Left forelimb (tissue), 1 donor: ENCODE data around the gene FAM117A.

ENCODE experiments used
- DNase-seq: peaks from one replicate; pipeline ENCODE4 v3.0.0-alpha.2; 2018; ENCODE audit warnings: low spot score

The FAM117A gene, protein sequence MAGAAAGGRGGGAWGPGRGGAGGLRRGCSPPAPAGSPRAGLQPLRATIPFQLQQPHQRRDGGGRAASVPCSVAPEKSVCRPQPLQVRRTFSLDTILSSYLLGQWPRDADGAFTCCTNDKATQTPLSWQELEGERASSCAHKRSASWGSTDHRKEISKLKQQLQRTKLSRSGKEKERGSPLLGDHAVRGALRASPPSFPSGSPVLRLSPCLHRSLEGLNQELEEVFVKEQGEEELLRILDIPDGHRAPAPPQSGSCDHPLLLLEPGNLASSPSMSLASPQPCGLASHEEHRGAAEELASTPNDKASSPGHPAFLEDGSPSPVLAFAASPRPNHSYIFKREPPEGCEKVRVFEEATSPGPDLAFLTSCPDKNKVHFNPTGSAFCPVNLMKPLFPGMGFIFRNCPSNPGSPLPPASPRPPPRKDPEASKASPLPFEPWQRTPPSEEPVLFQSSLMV

DNA sequence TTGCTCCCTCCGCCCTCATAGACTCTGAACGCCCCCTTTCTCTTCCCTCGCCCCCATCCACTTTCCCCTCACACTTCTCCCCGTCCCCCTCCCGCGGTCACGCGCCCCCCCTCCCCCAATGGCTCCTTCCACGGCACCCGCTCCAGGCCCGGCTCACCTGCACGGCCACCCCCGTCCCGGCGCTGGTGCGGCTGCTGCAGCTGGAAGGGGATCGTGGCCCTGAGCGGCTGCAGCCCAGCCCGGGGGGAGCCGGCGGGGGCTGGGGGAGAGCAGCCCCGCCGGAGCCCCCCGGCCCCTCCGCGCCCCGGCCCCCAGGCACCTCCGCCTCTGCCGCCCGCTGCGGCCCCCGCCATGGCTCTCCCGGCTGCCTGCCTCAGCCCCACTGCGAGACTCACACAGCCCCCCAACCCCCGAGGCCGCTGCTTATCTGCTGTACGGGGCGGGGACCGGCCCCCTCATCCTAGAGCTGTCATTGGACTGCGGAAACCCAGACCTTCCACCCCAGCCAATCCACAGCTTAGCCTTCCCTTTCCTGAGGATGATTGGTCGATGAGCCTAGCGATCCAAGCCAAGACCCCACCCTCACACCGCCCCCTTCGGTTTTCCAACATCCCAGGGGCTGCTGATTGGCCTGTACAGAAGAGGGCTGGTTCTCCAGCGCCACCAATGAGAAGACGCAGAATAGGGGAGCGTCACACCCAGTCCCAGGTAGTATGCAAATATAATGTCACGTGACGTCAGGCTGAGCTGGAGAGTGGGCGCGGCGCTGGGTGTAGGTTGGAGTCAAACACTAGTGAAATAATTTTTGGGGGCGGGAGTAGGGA lies at the start of gene FAM117A:
TSS of gene FAM117A (minus strand) at position 397 of the 824 bp plus-strand sequence. CDS start at position 353, 44 bp downstream.
- peak; percentile 96 for DNase-seq

DNA sequence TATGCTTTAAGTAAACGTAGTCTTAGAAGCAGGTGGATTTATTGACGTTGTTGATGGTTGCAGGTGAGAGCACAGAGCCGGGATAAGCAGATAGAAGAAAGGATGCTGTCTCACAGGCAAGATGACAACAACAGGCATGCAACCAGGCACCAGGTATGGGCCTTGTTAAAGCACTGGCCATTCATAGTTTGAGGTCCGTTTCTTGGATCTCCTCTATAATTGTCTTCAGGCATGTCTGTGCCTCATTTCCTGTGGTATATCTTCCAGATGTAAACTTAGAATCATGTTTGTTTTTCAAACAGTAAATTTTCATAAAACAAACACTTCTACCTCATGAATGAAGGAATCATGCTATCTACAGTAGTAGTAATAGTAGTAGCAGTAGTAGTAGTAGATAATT lies 45.1 kb upstream of the FAM117A start:
- no peak for DNase-seq

DNA sequence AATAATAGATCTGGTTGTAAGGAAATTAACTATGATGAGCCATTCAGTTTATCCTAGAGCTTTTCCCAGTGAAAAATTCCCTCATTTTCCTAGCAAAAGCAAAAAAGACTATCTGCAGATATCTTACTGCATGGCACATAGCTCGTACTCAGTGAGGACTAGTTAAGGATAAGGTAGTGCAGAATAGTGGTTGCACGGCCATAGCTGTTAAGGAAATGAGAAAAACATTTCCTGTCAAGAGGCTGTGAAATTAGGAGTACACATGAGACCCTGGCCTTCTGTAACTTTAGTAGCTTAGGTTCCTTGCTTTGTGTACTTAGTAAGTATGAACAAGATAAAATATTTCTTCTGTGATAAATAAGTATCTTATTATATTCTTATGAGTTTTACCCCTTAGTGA lies 34.8 kb upstream of the FAM117A start:
- DNase-seq = no peak

DNA sequence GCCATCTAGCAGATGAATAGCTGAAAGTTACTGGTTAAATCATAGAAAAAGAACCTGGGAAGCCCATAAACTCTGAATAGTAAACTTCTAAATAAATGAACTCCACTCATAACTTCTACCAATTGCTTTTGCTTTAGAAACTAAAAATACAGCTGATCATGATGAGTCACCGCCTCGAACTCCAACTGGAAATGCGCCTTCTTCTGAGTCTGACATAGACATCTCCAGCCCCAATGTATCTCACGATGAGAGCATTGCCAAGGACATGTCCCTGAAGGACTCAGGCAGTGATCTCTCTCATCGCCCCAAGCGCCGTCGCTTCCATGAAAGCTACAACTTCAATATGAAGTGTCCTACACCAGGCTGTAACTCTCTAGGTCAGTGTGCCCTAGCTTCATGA lies 34.3 kb upstream of the FAM117A start:
- no peak for DNase-seq

DNA sequence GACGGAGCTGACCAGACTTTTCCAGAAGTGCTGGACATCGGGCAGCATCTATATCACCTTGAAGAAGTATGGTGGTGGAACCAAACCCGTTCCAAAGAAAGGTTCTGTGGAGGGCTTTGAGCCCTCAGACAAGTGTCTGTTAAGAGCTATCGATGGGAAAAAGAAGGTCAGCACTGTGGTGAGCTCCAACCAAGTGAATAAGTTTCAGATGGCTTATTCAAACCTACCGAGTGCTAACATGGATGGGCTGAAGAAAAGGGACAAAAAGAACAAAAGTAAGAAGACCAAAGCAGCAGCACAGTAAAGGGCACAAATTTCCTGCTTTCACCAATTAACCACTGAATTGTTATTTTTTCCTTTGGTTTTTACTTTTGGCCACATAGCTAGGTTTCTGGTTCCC lies 31.4 kb upstream of the FAM117A start:
- DNase-seq = no peak

DNA sequence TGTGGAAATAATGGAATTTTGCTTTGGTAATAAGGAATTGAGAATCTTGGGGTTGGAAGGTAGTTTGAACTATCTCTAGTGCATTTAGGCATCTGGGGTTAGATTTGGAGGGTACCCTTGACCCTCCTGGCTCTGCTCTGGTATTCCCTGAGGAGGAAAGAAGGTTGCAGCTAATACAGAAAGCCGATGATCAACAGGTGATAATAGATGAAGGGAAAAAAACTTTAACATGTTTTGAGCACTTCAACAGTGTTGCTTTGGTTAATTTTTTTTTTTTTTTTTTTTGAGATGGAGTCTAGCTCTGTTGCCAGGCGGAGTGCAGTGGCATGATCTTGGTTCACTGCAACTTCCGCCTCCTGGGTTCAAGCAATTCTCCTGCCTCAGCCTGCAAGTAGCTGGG lies 29.4 kb upstream of the FAM117A start:
- no peak for DNase-seq

DNA sequence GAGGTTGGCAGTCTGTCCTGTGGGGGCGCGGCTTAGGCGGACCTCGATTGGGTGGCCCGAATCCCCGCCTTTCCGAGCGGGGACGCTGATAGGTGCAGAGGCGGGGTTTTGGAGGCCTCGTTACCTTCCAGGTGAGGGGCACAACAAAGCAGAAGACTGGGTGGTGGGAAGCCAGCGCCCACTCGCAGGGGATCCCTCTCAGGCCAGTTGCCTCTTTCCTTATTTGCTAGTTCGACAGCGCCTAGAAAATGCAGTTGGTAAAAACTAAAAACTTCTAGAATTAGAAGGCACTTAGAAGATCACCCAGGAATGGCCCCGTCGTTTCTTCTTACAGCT lies 25.3 kb upstream of the FAM117A start:
- no peak for DNase-seq

DNA sequence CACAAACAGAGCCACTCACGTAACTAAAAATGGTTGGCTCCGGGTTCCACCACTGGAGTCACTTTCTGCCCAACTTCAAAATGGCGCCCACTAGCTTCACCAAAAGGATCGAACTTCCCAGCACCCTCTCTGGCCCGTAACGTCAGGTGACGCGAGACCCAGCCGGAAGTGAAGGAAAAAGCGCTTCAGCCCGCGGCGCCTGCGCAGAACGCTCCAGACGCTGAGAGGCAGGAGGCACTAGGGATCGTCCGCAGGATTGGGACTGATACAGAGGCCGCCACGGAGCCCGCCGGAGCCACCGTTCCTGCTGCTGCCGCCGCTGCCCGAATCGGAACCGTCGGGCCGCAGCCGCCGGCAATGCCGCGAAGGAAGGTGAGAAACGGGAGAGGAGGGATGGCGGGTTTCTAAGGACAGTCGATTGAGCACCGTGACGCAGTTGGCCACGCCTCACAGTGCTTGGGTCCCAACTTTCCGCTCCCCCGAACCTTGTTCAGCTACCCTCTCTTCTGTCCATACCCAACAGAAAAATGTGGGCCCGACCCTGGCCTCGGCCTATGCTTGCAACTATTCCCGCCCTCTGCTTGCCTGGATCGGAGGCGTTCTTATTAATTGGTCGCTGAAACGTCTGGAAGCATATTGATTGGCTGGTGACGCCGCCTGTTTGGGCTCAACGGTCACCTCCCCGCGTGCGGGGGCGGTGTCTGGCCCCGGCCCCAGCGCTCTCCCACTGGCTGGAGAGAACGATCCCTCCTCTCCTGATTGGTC lies 24.7 kb upstream of the FAM117A start, which contains the start of gene KAT7:
TSS of gene KAT7 (plus strand) at position 204 of the 765 bp plus-strand sequence. CDS start at position 358, 154 bp downstream.
- peak; percentile 99 for DNase-seq

DNA sequence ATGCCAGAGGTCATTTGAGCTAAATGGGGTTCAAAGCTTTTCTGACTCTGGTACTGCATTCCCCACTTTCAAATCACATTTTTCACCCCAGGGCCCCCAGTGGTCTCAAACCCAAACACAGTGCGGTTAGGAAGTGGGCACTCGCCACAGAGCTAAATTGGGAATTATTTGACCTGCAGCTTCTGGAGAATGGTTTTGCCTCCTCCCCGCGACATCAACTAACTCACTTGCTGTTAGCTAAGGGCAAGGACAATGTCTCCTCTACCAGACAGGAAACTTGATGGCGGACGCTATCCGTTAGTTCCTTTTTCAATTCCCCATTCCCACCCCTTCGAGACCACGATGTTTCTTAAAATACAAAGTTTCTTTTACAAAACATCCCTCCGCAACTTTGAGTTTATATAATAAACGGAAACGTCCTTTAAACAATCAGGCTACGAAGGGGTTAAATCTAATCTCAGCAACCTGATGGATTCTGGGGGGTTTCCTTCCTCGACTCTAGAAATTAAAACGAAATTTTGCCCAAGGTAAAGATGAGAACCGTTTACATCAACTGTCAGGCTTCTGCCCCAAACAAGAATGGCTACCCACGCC lies 24.1 kb upstream of the FAM117A start:
- DNase-seq = no peak

DNA sequence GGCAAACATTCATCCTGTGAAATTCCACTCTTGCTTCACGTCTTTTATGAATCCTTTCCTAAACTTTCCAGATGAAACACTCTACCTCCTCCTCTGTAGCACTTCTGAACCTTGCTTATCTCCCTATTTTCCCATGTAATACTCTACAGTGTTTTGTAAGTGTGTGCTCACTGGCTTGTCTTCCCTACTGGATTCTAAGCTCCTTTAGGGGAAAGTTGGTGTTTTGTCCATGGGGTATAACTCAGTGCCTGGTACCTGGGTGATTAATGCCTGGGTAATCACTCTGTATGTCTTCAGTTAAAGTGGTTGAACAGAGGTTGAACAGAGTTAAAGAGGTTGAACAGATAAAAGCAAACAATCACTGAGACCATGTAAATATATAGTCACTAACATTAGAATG lies 20.7 kb upstream of the FAM117A start:
- DNase-seq = no peak

DNA sequence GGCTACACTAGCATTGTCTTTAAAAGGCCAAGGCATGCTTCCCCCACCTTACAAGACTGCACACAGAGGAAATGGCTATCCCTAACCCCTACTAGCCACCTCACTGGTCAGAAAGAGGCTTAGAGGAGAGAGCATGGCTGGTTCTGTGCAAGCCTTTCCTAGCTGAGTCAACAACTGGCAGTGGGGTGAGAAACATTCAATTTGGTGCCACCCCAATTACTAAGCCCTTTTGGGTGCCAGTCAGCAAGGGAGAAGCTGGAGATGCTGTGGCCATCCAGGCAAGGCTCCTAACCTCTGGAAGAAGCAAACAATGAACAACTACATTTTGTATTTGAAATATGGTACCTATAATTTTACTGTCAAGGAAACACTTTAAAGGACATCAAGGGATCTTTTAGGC lies 19.9 kb upstream of the FAM117A start:
- DNase-seq = no peak

DNA sequence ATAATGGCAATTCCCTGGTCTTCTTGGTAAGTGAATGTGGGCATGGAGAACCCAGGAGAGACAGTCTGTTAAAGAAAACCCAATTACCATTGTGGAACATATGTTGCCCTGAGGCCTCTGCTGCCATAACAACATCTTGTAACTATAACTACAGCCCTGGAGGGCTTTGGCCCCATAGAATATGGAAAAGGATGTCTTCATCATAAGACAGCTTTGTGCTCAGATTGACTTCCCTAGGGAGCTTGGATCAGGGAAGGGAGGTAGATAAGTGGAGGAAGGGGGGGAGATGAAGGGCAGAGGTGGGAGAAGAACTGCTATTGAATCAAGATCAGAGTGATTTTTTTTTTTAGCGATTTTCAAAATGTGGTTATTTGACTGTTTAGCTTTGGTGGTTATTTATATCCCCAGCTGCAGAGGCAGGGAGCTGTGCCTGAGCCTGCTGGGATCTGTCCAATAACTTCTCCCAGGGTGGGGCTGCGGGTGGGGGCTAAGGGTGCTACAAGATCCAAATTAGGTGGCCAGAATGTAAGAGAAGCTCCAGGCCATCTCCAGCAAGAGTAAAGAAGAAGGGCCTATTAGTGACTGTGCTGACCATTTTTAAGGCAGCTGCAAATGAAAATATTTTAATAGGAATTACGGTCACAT lies 19.3 kb upstream of the FAM117A start:
- no peak for DNase-seq

DNA sequence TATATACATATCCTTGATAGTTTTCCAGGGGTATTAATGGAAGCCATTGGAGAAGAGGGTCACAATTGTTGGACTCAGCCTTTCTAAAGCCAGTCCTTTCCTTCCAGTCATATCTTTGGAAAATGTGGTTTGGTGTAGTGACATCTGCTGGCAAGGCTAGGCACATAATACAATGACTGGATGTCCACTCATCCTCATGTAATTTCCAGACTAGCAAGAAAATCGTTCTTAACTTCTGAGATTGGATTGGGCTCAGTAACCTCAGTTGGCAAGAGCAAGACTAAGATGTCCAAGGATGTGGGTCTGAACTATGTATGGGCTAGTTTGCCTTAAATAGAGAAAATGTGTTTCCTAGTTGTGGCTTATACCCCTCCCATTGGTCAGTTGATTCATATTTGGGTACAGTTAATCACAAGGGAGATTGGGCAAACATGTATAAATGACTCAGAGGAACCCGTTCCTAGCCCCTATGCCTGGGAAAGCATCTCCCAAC lies 15.9 kb upstream of the FAM117A start:
- no peak for DNase-seq

DNA sequence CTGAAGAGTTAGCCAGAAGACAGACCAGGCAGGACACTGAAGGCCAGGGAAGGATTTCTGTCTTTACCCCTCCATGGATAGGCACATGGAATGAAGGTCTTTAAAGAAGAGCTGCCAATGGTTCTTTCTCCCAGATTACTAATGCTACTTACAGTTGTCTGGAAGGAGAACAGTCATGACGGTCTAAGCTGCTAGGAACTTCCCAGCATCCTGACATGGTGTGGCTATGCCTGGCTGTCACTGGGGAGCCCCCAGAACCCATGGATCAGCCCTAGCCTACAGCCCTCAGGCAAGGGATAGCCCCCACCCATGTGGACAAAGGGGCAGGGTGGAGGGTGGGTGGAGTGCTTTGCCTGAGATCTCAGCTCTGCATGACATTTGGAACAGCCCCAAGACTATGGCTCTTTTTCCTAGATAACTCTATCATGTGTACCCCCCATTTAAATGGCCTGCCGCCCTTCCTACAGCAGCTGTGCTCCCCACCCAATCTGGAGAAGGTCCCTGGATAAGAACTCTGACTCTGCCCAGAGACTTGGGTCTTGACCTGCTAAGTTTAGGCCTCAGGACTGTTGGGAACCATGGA lies 15.3 kb upstream of the FAM117A start:
- DNase-seq = no peak

DNA sequence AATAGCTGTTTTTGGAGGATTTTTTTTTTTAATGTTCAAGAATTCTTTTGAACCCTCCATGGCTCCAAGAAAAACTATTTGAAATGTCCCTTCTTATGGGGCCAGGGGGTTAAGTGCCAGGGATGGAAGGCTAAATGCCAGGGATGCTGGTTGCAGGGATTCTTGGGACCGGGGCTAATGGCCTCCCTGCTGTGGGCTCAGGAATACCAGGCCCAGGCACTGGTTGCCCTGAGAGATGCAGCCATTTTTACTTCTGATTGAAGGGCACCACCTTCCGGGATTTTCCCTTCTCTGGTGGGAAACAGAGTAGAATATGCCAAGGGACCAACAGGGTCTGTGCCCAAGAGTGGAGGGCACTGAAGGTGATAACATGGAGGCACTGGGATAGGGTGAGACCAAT lies 13.6 kb upstream of the FAM117A start:
- DNase-seq = no peak

DNA sequence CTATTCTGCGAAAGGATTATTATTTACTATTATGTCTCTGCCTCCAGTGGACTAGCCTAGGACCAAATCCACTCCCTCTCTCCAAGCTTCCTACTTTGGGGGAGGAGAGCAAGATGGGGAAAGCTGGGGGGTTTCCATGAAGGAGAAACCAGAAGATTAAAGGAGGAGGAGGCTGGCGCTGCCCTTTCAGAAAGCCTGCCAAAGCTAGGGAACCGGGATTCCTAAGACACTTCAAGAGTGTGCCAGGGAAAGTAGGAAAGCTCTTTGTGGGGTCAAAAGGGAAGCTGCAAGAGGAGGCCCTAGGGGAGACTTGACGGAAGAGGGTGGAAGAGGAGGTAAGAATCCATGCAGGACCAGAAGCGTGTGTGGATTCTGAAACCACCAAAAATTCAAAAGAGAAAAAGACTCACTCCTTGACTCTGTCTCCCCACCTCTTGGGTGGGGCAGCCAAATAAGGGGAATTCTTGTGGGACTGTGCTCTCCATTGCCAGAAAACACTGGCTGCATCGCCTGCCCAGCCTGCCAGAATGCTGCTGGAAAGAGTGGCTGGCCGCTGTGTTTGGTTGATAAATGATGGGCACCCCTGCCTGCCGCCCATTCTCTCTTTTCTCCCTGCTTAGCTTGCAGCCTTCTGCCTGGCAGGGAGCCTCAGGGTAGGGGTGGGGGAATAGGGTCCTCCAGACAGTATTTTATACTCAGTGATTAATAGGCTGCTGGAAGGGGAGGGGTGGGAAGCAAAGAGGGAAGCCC lies 12.8 kb upstream of the FAM117A start:
- no peak for DNase-seq

DNA sequence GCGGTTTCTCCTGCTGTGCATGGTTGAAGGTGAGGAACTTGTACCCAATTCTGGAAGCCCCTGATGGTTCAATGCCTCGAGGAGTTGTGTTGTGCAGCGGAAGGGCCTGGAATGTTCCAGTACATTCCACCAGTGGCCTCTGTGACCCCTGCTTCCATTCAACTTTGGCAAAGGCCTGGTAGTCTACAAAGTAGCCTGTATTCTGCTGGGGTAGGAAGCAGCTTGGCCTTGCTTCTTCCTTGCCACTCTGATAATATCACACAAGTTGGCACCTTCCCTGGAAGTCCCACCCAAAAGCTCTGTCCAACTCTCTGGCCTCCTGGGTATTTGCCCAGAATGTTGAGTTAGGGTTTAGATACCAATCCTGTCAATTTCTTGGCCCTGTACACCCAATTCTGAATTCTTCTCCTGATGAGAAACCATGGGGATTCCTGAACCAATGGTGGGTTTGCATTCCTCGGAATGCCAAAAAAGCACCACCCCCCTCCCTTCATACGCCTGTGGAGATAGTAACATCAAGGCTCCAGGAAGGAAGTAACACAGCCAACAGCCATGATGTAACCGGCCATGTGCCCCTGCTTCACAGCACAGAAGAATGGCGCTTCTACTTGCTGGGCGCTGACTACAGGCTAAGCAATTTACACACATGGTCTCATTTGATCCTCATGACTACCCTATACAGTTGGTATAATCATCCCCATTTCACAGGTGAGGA lies 11.8 kb upstream of the FAM117A start:
- DNase-seq = no peak

DNA sequence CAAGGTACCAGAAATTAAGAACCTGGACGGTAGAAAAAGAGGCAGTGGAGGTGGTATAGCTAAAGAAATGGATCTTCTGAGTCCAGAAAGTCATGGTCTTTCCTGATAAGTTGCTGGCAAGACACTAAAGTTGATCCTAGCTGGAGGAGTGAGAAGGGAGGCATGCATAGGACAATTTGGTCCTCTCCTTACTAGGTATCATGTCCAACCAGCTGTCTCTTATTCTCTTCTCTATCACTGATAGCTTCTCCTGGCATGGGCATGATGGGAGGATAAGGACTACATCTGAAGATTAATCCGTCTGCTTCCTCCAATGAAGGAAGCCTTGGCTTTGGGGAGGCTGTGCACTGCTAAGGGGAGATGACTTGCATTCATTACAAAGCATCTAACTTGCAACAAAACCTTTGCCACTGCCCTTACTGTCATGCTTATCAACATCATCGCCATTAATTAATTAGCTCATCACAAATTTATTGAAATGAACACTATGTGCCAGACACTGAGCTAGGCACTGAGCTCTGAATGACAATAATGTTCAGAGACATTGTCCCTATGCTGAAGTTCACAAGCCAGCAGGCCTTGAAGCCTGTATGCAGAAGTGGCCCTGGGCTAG lies 3.1 kb upstream of the FAM117A start:
- no peak for DNase-seq

DNA sequence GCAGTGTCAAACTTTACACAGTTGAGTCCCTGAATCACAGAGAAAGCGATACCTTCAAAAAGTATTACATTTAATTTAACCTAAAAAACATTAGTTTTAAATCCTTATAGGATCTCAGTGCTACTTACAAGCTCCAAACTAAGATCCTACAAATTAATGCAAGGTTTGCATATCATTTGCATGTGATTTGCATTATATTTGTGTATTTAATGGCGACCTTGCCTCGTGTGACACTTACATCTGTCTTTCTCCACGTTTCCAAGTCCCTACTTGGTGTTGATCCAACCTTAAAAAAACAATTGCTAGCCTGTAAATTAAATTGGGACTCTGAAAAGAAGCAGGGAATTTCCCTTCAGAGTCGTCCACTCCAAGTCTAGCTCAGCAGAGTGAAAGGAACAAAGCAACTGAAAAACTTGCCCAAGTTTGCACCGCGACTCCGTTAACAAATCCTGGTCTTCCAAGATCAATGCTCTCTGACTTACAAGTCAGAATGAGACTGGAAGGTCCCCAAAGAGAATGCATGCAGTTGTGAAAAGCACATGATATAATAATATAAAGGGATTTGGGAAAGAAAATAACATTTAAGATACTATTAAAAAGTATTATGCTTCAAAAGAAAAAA lies 739 bp upstream of the FAM117A start:
- no peak for DNase-seq
